Fibroblast of skin of back (primary cell): ENCODE data around the gene PTH1R.

Source experiments
- DNase-seq: peaks from one replicate; pipeline ENCODE4 v3.0.0-alpha.2; 2013

PTH1R gene

GRCh38 chr3:46947981-46948791, 70.7 kb downstream of the PTH1R start:
- peak; percentile 27 for DNase-seq

DNA sequence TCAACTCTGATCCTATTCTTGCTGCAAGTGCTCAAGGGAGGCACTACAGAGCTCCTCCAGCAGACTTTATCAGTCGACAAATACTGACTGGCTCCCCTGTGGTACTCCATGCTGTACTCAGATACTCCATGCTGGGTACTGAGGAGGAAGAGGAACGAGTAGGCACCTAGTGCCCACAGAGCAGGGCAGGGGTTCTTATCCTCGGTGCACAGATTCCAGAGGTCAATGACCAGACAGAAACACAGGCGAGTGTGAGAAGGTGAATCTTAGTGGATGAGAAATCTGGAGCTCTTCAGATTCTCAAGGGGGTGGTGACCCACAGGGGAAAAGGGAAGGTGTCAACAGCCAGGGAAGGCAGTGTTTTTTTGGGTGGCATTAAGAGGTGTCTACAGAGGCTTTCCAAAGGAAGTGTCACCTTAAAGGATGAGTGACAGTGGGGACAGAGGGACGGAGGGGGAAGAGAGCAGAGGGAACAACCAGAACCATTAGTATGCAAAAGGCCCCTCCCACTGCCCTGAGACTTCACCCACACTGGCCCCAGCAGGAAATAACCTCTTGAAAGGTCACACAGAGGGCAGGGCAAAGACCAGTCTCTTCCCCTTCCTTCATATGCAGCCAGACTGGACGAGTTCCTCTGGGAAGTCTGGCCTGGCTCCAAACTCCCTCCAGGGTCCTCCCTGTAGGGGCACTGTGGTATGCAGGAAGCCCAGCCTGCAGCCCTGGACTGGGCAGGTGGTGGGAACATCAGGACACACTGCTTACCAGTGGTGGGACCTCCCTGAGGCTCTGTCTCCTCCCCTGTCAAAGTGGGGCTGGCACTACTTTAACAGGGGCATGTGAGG, 71.5 kb downstream of the PTH1R start:
- DNase-seq = no peak

DNA sequence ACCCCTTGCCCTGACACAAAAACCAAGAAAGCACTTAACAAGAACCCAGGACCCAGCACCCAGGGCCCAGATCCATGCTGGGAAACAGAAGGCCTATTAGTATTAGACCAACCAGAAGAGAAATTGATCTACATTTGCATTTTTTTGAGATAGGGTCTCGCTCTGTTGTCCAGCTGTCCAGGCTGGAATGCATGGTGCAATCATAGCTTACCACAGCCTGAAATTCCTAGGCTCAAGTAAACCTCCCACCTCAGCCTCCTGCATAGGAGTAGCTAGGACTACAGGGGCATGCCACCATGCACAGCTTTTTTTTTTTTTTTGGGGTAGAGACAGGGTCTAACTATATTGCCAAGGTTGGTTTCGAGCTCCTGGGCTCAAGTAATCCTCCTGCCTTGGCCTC, 72.7 kb downstream of the PTH1R start:
- DNase-seq = no peak

DNA sequence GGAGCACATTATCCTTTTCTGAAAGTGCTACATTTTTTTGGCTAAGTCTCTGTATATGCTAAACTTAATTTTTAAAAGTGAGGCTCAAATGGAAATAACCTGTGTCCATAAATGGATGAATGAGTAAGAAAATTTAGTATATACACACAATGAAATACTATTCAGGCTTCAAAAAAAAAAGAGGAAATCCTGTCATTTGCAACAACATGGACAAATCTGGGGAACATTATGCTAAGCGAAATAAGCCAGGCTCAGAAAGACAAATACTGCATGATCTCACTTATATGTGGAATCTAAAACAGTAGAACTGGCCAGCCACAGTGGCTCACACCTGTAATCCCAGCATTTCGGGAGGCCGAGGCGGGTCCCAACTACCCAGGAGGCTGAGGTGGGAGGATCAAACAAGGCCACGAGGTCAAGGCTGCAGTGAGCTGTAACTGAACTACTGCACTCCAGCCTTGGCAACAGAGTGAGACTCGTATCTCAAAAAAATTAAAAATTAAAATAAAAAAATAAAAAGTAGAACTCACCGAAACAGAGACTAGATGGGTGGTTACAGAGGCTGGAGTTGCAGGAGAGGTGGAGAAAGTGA, 73.2 kb downstream of the PTH1R start:
- DNase-seq = no peak

DNA sequence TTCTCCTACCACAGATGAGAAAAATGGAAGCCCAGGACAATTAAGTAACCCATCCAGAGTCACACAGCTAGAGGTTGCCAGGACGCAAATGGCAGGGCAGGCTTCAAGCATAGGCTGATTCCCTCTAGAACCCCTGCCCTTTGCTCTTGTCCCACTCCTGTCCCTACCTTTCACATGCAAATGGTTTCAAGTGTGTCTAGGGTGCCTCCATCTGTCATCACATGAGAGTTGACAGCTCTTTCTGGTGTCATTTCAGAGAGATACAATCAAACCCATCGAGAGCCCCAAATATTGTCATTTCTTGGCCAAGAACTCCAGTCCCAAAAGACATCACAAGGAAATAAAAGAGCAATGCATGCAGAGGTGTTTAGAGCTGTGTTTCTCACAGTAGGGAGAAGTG, 75.3 kb downstream of the PTH1R start:
- no peak for DNase-seq
